GM20431 (cell line): ENCODE results near the gene PTPN20.

Experiments
- in situ Hi-C: fragments of 300-500 bp; cut with MseI, MboI; formaldehyde crosslinking; loops from one replicate; pipeline ENCODE4 v1.15.0; 2020; ENCODE audit warnings: low sequenced_read_pairs; ENCODE audit not compliant: unreplicated experiment

The PTPN20 gene

DNA sequence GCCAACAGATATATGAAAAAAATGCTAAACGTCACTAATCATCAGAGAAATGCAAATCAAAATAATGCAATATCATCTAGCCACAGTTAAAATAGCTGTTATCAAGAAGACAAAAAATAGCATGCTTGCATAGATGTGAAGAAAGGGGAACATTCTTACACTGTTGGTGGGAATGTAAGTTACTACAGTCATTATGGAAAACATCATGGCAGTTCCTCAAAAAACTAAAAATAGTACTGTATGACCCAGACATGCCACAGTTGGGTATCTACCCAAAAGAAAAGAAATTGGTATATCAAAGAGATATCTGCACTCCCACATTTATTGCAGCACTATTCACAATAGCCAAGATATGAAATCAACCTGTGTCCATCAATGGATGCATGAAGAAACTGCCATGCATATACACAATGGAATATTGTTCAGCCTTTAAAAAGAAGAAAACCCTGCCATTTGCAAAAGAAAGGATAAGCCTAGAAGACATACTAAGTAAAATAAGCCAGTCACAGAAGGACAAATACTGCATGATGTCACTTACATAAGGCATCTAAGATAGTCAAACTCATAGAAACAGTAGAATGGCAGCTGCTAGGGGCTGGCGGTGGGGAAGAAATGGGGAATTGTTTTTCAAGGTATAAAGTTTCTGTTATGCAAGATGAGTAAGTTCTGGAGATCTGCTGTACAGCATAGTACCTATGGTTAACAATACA, 107.0 kb downstream of the PTPN20 start:
- in situ Hi-C loops = no loop called here

DNA sequence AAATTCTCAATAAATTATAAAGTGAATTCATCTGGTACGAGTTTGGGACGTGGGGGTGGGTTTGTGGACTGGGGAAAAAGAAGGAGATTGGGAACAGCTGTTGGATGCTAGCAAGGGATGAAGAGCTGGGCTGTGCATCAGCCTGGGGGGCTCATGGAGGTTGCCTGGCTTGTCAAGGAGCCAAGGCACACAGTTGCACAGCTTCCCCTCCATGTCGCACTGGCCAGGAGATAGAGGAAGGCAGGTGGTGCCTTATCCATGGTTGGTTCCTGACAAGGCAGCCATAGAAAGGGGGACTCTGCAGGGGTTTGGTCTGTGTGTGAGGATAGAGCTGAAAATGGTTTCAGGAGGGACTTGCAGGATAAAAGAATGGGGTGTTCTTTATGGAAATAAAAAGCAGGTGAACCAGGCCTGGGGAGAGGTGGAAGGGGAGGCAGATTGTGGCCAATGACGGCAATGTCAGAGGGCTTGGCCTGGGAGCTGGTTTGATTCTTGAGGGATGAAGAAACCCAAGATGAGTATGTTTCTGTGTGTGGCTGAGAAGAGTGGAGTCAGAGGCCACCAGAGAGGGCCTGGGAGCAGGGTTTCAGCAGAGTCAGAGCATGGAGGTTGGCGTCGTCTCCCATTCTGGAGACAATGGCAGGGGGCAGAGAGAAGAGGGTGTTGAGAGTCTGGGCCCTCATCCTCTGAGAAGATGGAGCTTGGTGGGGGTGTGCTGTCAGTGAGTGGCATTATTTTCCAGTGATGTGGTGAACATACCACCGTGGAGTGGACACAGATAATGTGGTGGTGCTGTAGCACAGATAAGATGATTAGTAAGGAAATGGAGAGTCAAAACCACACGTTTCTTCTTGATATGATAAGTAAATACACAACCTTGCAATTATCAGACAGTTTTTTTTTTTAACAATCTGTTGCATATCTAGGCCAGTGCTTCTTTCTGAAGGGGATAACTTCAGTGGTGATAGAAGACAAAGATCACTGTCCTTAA, 108.2 kb downstream of the PTPN20 start:
- in situ Hi-C loops = no loop called here

DNA sequence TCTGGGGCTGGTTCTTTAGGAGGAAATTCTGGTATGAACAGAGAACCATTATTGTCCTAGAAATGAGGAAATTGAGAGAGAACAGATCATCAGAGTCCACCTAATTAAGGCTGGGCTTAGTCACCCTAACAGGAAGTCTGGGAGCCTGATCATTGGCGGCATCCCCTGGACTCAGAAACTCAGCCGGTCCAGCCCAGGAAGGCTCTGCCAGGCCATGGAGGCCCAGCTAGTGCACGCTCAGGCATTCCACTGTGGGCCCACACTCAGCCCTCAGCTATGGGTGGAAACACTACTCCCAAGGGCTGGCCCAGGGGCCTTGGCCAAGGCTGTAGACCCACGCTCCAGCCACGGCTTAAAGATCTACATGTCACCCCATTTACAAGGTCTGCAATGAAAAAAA, 109.2 kb downstream of the PTPN20 start:
- in situ Hi-C loops = no loop called here

DNA sequence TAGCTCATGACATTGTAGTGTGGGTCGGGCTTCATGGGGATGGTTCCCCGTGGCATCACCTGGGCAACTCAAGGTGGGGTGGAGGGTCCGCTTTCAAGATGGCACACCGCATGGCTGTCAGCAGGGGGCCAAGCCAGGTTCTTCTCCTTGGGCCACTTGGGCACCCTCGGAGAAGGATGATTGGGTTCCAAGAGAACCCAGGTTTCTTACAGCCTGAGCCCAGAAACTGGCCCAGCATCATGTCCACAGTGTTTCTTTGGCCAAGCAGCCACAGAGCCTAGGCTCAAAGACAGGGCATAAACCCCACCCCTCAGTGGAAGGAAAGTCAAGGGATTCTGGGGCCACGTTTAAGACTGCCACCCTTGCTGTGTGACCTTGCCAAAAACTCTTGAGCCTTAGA, 110.6 kb downstream of the PTPN20 start:
- in situ Hi-C loops = no loop called here

DNA sequence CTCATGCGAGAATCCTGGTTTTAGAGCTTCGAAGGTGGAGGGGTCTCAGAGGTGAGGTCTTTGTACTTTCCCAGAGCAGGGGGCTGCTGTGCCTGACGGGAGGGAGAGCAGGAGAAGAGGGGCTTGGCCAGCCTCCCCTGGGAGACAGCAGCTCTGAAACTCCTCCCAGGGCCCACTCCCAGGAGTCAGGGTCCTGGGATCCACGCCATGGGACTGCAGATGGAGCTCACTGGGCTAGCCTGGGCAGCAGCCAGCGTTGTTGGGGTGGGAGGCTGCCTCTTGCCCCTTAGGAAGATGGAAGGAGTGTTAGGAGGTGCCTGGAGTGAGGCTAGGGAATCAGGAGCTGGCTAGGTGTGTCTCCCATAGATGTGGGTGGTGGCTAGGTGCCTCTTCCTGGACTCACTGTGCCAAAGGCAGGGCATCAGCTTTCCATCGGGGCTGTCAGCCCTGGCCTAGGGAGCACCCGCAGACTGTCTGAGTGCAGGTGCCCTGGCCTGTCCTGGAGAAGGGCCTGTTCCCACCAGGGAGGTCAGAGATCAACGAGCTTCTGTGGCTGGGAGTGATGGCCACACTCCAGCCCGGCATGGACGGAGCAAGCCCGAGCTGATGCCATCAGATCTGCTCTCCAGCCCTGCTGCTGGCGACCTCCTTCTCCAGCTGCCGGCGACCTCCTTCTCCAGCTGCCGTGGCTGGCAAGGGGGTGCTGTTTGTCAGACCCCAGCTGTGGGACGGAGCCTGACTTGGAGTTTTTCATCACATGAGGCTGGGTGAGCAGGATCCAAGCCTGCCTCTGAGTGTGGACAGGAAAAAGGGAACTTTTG, 111.3 kb downstream of the PTPN20 start:
- in situ Hi-C loops = no loop called here

DNA sequence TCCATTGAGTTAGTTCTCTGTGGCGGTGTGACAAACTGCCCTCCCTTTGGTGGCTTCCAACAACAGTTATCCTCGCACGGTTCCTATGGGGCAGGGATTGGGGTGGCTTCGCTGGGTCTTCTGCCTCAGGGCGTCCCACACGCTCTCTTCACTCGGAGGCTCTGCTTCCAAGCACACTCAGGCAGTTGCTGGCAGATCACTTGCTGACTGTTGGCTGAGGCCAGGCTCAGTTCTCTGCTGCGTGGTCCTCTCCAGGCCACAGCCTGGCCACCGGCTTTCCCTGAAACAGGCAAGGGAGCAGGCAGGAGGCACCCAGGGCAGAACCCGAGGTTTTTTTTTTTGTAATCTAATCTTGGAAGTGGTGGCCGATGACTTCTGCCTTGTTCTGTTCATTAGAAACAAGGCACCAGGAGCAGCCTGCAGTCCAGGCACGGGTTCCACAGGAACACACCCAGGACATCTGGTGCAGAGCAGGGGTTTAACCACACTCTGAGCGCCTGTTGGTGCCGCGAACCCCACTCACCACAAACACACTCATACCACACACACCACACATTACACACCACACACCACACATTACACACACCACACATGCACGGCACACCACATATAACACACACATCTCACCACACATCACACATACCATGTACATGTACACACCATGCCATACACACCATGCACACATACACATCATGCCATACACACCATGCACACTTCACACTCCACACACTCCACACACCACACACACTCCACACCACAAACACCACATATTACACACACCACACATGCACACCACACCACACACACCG, 112.2 kb downstream of the PTPN20 start:
- in situ Hi-C loops = no loop called here

DNA sequence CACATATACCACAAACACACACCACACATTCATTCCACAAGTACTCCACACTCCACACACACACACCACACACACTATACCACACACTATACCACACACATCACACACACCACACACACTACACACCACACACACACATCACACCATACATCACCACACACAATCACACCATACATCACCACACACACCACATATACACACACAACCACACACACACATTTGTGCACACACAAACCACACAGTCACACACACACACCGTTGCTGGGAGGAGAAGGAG, 112.8 kb downstream of the PTPN20 start:
- in situ Hi-C loops = no loop called here

DNA sequence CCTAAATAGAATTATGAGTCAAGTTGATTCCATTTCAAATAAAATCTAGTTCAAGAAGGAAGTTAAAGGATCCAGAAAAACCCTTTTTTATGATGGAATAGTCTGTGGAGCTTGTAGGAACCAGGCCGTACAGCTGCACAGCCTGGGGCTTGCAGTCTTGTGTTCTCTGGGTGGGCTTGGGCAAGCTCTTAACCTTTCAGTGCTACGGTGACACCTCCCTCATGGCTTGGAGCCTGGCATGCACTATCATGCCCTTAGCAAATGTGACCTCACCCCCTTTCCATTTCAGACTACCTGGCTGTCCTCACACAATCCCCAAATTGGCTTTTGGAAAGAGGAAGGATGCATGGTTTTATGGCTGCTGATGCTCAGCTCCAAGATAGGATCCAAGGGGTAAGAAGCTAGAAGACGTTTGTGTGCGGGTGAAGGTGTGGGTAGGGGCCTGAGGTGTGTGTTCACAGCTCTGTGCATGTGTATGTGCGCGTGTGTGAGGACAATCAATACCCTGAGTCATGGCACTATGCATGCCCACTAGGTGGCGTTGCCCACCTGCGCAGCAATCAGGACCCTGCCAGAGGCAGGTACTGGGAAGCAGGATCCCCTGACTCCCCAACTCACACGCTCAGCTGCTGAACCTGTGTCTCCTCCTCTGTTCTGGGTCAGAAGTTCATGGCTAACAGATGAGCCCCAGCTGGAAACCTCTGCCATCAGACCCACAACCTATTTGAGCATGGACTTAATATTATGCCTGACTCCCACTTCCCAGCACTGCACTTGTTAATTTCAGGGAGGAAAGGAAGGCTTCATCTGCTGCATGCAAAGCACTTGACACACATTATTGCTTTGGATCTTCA, 113.4 kb downstream of the PTPN20 start:
- in situ Hi-C loops = no loop called here

DNA sequence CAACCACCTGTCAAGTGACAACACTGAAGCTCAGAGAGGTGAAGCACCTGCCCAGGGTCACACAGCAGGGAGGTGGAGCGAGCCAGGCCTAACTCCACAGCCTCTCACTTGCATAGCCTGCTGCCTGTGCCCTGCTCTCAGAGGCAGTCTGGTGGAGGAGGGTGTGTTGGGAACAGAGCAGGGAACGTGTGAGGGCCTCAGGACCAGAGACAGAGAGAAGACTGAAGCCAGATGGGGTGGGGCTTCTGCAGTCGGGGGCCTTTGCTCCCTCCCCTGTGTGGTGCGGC, 114.0 kb downstream of the PTPN20 start:
- in situ Hi-C loops = no loop called here

DNA sequence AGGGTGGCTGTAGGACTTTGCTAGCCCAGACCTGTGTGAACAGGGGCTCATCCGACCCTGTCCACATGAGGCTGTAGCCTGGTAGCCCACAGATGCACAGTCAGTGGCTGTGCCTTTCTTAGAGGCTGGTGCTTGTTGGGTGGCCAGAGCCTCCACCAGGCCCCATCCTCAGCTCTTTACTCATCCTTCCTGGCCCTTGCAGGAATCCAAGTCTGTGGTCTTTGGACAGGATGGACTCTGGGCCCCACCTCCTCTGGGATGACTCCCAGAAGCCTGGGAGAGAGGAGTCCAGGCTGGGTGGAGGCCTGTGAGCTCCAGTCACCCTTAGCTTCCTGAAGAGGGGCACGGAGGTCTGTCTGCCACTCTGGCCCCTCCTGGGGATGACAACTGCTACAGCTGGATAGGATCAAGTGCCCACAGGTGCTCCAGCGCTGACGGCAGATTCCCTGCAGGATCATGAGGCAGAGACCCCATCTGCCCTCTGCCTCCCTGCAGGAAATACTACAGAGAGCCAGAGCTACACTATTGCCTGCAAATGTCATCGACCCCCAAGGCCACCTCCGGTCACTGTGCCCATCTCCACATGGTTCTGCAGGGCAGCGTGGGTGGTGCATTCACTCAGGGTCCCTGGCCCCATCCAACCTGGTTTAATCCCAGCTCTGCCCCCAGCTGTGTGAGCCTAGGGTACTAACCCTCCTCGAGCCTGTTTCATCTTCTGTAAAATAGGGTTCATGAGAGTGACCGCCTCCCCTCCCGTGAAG, 114.5 kb downstream of the PTPN20 start:
- in situ Hi-C loops = no loop called here

DNA sequence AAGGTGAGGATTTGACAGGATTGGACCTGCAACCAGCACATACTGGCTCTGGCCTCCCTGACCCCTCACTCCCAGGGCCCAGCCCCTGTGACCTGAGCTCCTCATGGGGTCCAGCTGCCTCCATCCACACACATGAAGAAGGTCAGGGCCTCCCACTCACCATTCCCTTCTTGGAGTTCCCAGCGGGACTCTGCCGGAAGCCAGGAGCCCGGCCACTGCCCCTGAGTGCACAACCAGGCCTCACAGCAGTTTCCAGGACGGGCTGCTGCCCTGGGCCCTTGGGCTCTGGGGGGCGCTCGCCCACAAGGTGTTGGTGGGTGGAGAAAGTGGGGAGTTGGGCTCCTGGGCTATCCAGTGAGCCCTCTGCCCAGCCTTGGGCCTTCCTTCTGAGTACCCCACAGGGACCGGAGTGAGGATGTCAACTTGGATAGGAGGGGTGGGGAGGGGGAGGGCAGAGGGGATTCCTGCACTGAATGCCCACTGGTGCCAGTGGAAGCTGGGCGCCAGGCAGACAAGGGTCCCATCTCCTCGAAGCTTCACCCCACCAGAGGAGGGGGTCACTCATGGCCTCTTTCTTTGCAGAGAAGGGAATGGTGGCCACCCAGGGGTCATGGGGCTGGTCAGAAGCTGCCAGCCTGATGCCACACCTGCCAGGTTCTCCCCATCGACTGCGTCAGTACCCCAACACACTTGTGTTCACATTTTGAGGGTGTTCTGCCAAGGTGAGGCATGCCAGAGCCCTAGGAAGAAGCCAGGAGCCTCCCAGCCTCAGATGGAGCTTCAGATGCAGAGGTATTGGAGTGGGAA, 115.3 kb downstream of the PTPN20 start:
- in situ Hi-C loops = no loop called here

DNA sequence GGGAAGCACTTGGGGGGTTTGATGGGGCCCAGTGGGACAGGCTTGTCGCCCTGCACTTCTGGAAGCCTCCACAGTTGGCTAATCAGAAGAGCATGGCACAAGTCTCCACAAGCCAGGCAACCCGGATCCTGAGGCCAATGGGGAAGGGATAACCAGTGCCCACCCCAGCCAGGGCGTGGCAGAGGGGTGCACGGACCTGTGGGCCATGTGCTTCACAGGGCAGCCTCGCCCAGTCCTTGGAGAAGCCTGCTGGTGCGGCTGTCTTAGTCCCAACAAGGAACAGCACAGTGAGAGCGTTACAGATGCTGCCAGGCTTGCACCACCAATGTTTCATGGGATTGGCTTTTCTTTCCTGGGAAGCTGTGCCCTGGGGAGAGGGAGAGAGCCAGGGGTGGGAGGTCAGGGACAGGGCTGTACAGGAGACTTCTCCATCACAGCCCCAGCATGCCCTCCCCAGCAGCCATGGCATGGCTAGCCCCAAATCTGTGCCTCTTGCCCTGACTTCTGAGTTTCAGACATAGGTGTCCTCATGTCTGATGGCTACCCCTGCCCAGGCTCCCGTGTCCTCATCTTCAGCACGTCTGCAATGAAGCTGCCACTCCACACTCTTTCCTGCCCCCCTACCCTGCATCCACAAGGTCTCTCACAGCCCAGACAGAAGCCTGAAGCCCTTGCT, 116.0 kb downstream of the PTPN20 start:
- in situ Hi-C loops = no loop called here

DNA sequence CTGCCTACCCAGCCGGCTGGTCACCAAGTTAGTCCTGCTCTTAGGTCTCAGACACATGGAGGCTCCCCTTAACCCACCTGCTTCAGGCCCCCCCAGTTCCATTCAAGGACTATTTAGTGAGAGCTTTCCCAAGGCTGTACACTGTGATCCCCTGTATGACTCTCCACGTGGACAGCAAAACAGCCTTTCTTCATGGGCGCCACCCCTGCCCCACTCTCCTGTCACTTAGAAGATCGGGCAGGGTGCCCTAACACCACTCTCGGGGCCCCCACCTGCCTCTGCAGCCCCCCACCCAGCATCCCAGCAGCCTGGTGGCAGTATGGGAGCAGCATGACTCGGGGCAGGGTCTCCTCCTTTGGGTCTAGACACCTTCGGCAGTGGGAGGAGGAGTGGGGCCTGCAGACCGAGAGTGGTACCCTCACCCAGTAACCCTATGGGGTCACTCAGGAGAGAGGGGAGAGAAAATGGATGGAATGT, 116.6 kb downstream of the PTPN20 start:
- in situ Hi-C loops = no loop called here

DNA sequence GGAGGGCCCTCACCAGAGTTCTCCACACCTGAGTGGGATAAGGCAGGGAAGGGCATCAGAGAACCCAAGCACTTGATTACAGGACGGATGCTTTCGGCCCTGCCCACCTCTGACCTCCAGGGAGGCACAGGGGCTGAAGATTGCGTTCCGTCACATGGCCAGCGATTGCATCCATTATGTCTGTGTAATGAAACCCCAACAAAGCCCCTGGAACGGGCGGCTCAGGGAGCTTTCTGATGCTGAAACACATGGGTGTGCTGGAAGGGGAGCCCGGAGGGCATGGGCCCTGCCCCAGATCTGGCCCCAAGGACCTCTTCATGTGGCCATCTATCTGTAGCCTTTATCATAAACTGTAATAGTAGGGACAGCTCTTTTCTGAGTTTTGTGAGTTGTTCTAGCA, 117.2 kb downstream of the PTPN20 start:
- in situ Hi-C loops = no loop called here

DNA sequence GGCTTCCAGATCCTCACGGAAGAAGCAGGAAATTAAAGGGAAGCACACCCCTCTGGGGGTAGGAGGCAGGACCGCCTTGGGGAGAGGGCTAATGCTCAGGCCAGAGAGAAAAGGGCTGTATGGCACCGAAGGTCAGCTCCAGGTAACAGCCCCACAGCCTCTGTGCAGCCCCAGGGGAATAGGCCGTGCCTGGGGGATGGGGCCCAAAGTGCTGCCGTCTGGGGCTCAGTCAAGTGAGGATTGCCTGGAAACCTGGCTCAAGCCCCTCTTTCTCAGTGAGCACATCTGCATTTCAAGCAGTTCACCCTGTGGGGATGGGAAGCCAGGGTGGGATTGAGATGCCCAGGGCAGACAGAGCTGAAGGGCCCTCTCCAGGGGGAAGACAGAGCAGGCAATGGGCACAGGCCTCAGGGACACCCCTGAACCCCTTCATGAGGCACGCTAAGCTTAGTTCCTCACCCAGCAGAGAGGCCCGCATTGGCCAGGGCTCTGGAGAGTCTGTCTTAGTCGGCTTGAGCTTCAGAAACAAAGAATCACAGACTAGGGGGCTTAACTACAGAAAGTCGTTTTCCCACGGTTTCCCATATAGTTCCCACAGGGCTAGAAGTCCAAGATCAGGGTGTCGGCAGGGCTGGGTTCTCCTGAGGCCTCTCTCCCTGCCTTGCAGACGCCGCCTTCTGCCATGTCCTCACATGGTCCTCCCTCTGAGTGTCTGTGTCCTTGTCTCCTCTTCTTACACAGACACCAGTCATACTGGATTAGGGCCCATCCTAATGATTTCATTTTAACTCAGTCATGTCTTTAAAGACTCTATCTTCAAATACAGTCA, 118.2 kb downstream of the PTPN20 start:
- in situ Hi-C loops = loop anchor here (10.0 kb wide), 1 partner anchor 275 kb away; the partner anchor contains the start of gene GDF10

DNA sequence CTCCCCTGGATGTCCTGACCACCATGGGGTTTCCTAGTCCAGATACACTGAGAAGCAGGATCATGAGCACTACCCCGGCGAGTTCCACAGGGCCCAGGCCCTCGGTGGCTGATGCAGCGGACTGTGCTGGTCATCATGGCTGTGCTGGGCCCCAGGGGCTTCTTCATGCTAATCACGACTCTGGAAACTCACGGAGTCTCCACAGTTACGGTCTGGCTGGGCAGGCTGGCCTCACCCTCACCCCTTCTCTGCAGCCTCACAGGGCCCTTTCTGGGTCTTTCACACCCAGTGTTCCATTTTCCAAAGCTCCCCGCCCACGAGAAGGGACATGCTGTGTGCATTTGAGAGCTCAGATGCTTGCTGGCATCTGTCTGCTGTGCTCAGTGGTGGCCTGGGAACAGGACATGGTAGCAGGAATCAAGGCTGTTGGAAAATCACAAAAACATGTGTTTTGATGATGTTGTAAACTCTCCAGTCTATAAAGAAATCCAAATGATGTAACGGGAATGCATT, 119.0 kb downstream of the PTPN20 start:
- in situ Hi-C loops = loop anchor here (10.0 kb wide), 1 partner anchor 275 kb away; the partner anchor contains the start of gene GDF10
